GM12878 (cell line): ENCODE data around the gene CDC42SE2. TPM values are rescaled to one million over a fixed set of nuclear protein-coding genes. Genes with fewer than 3 reads are reported as not detected.

Experiments
- ATAC-seq: fragments of 200-7000 bp; cut with Tn5 transposase; 3 replicates; pipeline ENCODE4 v1.9.1; 2020; ENCODE audit warnings: mild to moderate bottlenecking, moderate library complexity
- BruUV-seq: library from RNA; stranded (reverse); fragments of 400-500 nt; replicated peaks from 2 replicates; lab custom pipeline; 2021; lab: Mats Ljungman, UMichigan
- CTCF ChIA-PET: fragments of 300-600 bp; sonication (Branson Sonifier 250); formaldehyde crosslinking; extraction: SDS; loops from one replicate; lab custom pipeline; 2021; ENCODE audit warnings: inconsistent platforms; lab: Yijun Ruan, JAX
- POLR2A ChIA-PET: fragments of 350-600 bp; formaldehyde crosslinking; extraction: SDS; loops from one replicate; lab custom pipeline; 2021; ENCODE audit warnings: inconsistent platforms; lab: Charles Lee
- RAD21 ChIA-PET: fragments of 300-600 bp; sonication (Branson Sonifier 250); formaldehyde crosslinking; loops from one replicate; lab custom pipeline; 2023; ENCODE audit warnings: antibody characterized with exemption; ENCODE audit not compliant: unreplicated experiment; lab: Charles Lee
- SMC1A ChIA-PET: fragments of 300-600 bp; sonication (Branson Sonifier 250); formaldehyde crosslinking; loops from one replicate; lab custom pipeline; 2023; ENCODE audit not compliant: unreplicated experiment, uncharacterized antibody; lab: Charles Lee
- DNase-seq: peaks from one replicate; pipeline ENCODE4 v3.0.0-alpha.2; 2011; ENCODE audit warnings: low read depth, low spot score
- FAIRE-seq: peaks from 3 replicates; lab custom pipeline; 2011; peaks lifted over from hg19 to GRCh38; lab: Jason Lieb, UNC
- H2AFZ ChIP-seq: 2 replicates; pipeline ENCODE4 v1.6.0; 2011; ENCODE audit warnings: low read depth, low read length, control low read depth; ENCODE audit not compliant: control insufficient read depth
- H3K27ac ChIP-seq: 2 replicates; pipeline ENCODE4 v1.5.1; 2011; ENCODE audit warnings: control low read depth; ENCODE audit not compliant: control insufficient read depth, insufficient read depth
- H3K27me3 ChIP-seq, 2 experiments: replicated peaks in 1 of 2; 2 replicates each; pipeline versions ENCODE4 v1.6.0 to v1.6.1; 2011; ENCODE audit warnings: low read length in 1 of 2; ENCODE audit not compliant: control insufficient read depth in 2 of 2, insufficient read depth in 2 of 2
- H3K36me3 ChIP-seq, 2 experiments: 2 replicates each; pipeline ENCODE4 v1.5.1; 2011; ENCODE audit warnings: low read length in 1 of 2; ENCODE audit not compliant: control insufficient read depth in 2 of 2, insufficient read depth in 2 of 2
- H3K4me1 ChIP-seq: 2 replicates; pipeline ENCODE4 v1.6.1; 2011; ENCODE audit warnings: mild to moderate bottlenecking, low read length, moderate library complexity, mixed read lengths; ENCODE audit not compliant: control insufficient read depth, insufficient read depth
- H3K4me2 ChIP-seq: 2 replicates; pipeline ENCODE4 v1.6.0; 2011; ENCODE audit warnings: control low read depth; ENCODE audit not compliant: control insufficient read depth, insufficient read depth
- H3K4me3 ChIP-seq: fragments of 200-600 bp; sonication (generic); 2 replicates; pipeline ENCODE4 v1.5.1; 2016
- H3K79me2 ChIP-seq: 2 replicates; pipeline ENCODE4 v1.6.0; 2011; ENCODE audit warnings: low read length; ENCODE audit not compliant: control insufficient read depth, insufficient read depth
- H3K9ac ChIP-seq: 2 replicates; pipeline ENCODE4 v1.8.0; 2011; ENCODE audit warnings: low read length, control low read depth, mixed read lengths; ENCODE audit not compliant: control insufficient read depth, insufficient read depth
- H3K9me3 ChIP-seq: replicated peaks from 3 replicates; pipeline ENCODE4 v1.5.1; 2011; ENCODE audit warnings: mild to moderate bottlenecking, low read length; ENCODE audit not compliant: control insufficient read depth, insufficient read depth
- H4K20me1 ChIP-seq: 2 replicates; pipeline ENCODE4 v1.6.0; 2011; ENCODE audit not compliant: control insufficient read depth, insufficient read depth
- BHLHE40 ChIP-seq, 2 experiments: fragments of 450-650 bp in 1 of 2; IDR thresholded peaks; 2 replicates each; pipeline ENCODE4 v1.6.1; 2011 to 2017; ENCODE audit warnings: low read depth in 2 of 2, borderline replicate concordance in 1 of 2, improper control_type of control experiment in 1 of 2, low read length in 1 of 2, mild to moderate bottlenecking in 1 of 2
- CREM ChIP-seq: IDR thresholded peaks from 2 replicates; pipeline ENCODE4 v1.6.1; 2014; ENCODE audit warnings: antibody characterized with exemption, low read depth
- HCFC1 ChIP-seq: fragments of 150-350 bp; IDR thresholded peaks from 2 replicates; pipeline ENCODE4 v1.6.1; 2014; ENCODE audit warnings: low read length
- POU2F2 ChIP-seq: IDR thresholded peaks from 3 replicates; pipeline ENCODE4 v1.6.1; 2011; ENCODE audit warnings: low read depth, mild to moderate bottlenecking, low read length, borderline replicate concordance
- RUNX3 ChIP-seq: IDR thresholded peaks from 2 replicates; pipeline ENCODE4 v1.6.1; 2012; ENCODE audit warnings: low read length, inconsistent platforms
- SIX5 ChIP-seq: IDR thresholded peaks from 2 replicates; pipeline ENCODE4 v1.6.1; 2011; ENCODE audit warnings: mild to moderate bottlenecking, low read depth, low read length, moderate library complexity; ENCODE audit not compliant: severe bottlenecking
- SREBF2 ChIP-seq: IDR thresholded peaks from 2 replicates; pipeline ENCODE4 v1.6.1; 2012; ENCODE audit warnings: mild to moderate bottlenecking, low read length
- YY1 ChIP-seq: IDR thresholded peaks from 2 replicates; pipeline ENCODE4 v1.6.1; 2011; ENCODE audit warnings: low read depth, mild to moderate bottlenecking, low read length
- WGBS: methylation state at CpG from one replicate; pipeline ENCODE4 v1.1.6; 2016; ENCODE audit warnings: low lambda C conversion rate; ENCODE audit not compliant: insufficient replicate concordance, insufficient coverage; ENCODE audit errors: missing lambda C conversion rate; 5-methylcytosine and 5-hydroxymethylcytosine counted together
- in situ Hi-C: fragments of 300-500 bp; cut with MboI; formaldehyde crosslinking; loops from 9 replicates; pipeline ENCODE4 v1.14.3; 2018; ENCODE audit warnings: mixed read lengths
- intact Hi-C: fragments of 100-400 bp; cut with micrococcal nuclease; formaldehyde crosslinking; loops from one replicate; pipeline ENCODE4 v1.14.2; 2022; ENCODE audit not compliant: unreplicated experiment
- polyA plus RNA-seq, 11 experiments: library from polyadenylated mRNA; depleted of rRNA in 4 of 11; unstranded in 6 of 11; stranded (reverse) in 5 of 11; fragments of >200 nt; fragmentation: Nextera tagmentation in 4 of 11; fragmentation: Illumina TruSeq in 1 of 11; extraction: Ambion mirVana in 4 of 11; extraction: Trizol in 1 of 11; gene quantifications; 1 replicate in 1 of 11; 2 replicates in 10 of 11; pipeline versions ENCODE4 v1.2.1 to v1.2.3, GENCODE V29; 2011 to 2016; ENCODE audit warnings: inconsistent platforms in 2 of 11, missing spikeins in 2 of 11, low read depth in 1 of 11
- total RNA-seq, 4 experiments: library from RNA; depleted of rRNA in 3 of 4; stranded (reverse); fragments of >200 nt in 3 of 4; fragmentation: Illumina TruSeq in 1 of 4; extraction: Trizol in 1 of 4; gene quantifications; 2 replicates each; pipeline versions ENCODE4 v1.2.1 to v1.2.3, GENCODE V29; 2013 to 2021
- TF ChIP-seq, protein P1 (sequence below): fragments of 450-650 bp; IDR thresholded peaks from 2 replicates; pipeline ENCODE4 v1.6.1; 2017; ENCODE audit warnings: low read depth, mild to moderate bottlenecking, moderate library complexity
- TF ChIP-seq, protein P2 (sequence below): fragments of 450-650 bp; IDR thresholded peaks from 2 replicates; pipeline ENCODE4 v1.6.1; 2016; ENCODE audit warnings: mild to moderate bottlenecking
- TF ChIP-seq, protein P3 (sequence below): fragments of 450-650 bp; IDR thresholded peaks from 2 replicates; pipeline ENCODE4 v1.6.1; 2016; ENCODE audit warnings: mild to moderate bottlenecking

The CDC42SE2 gene
- total and polyA plus RNA-seq, 10 of the 15 experiments (the other 5 are each of a cell fraction or from before 2014, with no cell fraction given): 57.0 to 148 (median 80.3) TPM

DNA sequence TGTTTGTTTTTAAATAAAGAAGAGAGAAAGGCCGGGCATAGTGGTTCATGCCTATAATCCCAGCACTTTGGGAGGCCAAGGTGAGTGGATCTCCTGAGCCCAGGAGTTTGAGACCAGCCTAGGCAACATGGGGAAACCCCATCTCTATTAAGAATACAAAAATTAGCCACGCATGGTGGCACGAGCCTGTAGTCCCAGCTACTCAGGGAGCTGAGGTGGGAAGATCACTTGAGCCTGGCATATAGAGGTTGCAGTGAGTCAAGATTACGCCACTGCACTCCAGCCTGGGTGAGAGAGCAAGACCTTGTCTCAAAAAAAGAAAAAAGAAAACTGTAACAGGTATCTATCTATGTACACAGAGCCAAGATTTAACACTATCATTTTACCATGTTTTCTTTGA is 34.2 kb upstream of the CDC42SE2 start:
- peak overlapping the region; percentile 77 for H3K4me2 ChIP-seq
- SMC1A ChIA-PET: interaction anchor here (1.1 to 26.7 kb wide), 8 partner anchors 9 to 165 kb away, joined by 3 to 1218 read pairs (median 4); partner anchors contain the start of gene CDC42SE2
- H3K4me3 ChIP-seq: no peak overlapping the region
- CTCF ChIA-PET: interaction anchor here (1.0 to 1.6 kb wide), 4 partner anchors 19 to 1007 kb away, joined by 3 to 6 read pairs (median 4); no protein-coding TSS in a partner anchor
- in situ Hi-C loops (no loop called here), intact Hi-C loops (no loop called here)
- no TSS peak for BruUV-seq
- TF ChIP-seq BHLHE40 (IDR thresholded peaks at IDR 0.05; ENCODE audit: borderline replicate concordance in 1 of 2, low read depth in 2 of 2, low read length in 1 of 2): peak in 1 of 2 experiments; percentile 15; a peak in 1 of 4 replicates
- no peak for TF ChIP-seq SREBF2
- peaks cover 0 to 7% of the 10 kb centered on the region in 2 experiments; a peak in 2 of 4 replicates for H3K36me3 ChIP-seq
- 17% methylated on average over 4 of the region's 4 CpGs for WGBS
- ATAC-seq (no peak; the same call in 1 of the 3 replicates), FAIRE-seq (no peak), DNase-seq (no peak)
- peaks cover 20% of the 10 kb centered on the region for H3K4me1 ChIP-seq
- H3K9me3 ChIP-seq: no peaks in the 10 kb centered on the region
- H3K9ac ChIP-seq: no peak overlapping the region
- H3K79me2 ChIP-seq: peaks cover 40% of the 10 kb centered on the region
- H4K20me1 ChIP-seq: no peaks in the 10 kb centered on the region
- H3K27me3 ChIP-seq: no peaks in the 10 kb centered on the region
- peak overlapping the region; percentile 27; the same call in 1 of the 2 replicates for H3K27ac ChIP-seq
- no peak overlapping the region for H2AFZ ChIP-seq
- POLR2A ChIA-PET: interaction anchor here (0.9 to 12.7 kb wide), 7 partner anchors 8 to 37 kb away, joined by 3 to 141 read pairs (median 3); no protein-coding TSS in a partner anchor
- RAD21 ChIA-PET: interaction anchor here (1.3 to 2.4 kb wide), 6 partner anchors 15 to 66 kb away, joined by 3 to 11 read pairs (median 5); no protein-coding TSS in a partner anchor

DNA sequence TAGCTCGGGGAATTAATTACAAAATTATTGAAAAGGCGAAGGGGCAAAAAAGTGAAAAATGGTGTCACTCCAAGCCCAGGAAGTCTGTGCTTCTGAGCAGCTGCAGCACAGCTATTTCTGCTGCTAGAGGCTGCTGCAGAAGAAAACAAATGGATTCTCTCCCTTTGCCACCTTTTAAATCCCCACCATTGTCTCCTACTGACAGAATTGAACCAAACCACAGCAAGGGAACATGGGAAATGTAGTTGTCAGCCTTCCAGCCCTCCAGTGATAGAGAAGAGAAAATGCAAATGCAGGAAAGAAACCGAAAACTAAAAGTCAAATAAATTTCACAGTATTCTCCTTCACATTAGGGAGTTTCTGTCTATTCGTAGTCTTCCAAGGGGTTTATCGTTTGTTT is 33.4 kb upstream of the CDC42SE2 start:
- peak; percentile 89 for ATAC-seq
- POLR2A ChIA-PET: interaction anchor here (0.7 to 12.7 kb wide), 3 partner anchors 8 to 22 kb away, joined by 3 to 141 read pairs (median 3); no protein-coding TSS in a partner anchor
- CTCF ChIA-PET: interaction anchor here (1.0 to 1.1 kb wide), 3 partner anchors 20 to 1007 kb away, joined by 3 to 4 read pairs (median 3); no protein-coding TSS in a partner anchor
- TF ChIP-seq SIX5: peak; percentile 75
- TF ChIP-seq POU2F2: peak; percentile 91; the same call in 2 of the 3 replicates
- TF ChIP-seq HCFC1: peak; percentile 74
- TF ChIP-seq, protein P1, sequence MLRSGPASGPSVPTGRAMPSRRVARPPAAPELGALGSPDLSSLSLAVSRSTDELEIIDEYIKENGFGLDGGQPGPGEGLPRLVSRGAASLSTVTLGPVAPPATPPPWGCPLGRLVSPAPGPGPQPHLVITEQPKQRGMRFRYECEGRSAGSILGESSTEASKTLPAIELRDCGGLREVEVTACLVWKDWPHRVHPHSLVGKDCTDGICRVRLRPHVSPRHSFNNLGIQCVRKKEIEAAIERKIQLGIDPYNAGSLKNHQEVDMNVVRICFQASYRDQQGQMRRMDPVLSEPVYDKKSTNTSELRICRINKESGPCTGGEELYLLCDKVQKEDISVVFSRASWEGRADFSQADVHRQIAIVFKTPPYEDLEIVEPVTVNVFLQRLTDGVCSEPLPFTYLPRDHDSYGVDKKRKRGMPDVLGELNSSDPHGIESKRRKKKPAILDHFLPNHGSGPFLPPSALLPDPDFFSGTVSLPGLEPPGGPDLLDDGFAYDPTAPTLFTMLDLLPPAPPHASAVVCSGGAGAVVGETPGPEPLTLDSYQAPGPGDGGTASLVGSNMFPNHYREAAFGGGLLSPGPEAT: peak; percentile 48; the same call in 1 of the 2 replicates
- TF ChIP-seq, protein P2, sequence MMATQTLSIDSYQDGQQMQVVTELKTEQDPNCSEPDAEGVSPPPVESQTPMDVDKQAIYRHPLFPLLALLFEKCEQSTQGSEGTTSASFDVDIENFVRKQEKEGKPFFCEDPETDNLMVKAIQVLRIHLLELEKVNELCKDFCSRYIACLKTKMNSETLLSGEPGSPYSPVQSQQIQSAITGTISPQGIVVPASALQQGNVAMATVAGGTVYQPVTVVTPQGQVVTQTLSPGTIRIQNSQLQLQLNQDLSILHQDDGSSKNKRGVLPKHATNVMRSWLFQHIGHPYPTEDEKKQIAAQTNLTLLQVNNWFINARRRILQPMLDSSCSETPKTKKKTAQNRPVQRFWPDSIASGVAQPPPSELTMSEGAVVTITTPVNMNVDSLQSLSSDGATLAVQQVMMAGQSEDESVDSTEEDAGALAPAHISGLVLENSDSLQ: 0 out of 2 replicates have a peak, but pooled peaks have one; percentile 14
- peak; percentile 73 for TF ChIP-seq YY1
- peak; percentile 14; the same call in 1 of the 2 replicates for TF ChIP-seq CREM
- TF ChIP-seq, protein P3, sequence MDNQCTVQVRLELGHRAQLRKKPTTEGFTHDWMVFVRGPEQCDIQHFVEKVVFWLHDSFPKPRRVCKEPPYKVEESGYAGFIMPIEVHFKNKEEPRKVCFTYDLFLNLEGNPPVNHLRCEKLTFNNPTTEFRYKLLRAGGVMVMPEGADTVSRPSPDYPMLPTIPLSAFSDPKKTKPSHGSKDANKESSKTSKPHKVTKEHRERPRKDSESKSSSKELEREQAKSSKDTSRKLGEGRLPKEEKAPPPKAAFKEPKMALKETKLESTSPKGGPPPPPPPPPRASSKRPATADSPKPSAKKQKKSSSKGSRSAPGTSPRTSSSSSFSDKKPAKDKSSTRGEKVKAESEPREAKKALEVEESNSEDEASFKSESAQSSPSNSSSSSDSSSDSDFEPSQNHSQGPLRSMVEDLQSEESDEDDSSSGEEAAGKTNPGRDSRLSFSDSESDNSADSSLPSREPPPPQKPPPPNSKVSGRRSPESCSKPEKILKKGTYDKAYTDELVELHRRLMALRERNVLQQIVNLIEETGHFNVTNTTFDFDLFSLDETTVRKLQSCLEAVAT: no peak
- peak; percentile 87 for TF ChIP-seq RUNX3

More for the DNA sequence above, 33.4 kb upstream of the CDC42SE2 start:
- Histone ChIP-seq H2AFZ (peak overlapping the region; percentile 16; the same call in 1 of the 2 replicates), H3K4me1 (peaks cover 14% of the 10 kb centered on the region; the same call in 1 of the 2 replicates), H3K27me3 (no peaks in the 10 kb centered on the region), H3K36me3 (peaks cover 0 to 9% of the 10 kb centered on the region in 2 experiments; a peak in 2 of 4 replicates), H3K27ac (peak overlapping the region; percentile 38), H3K9ac (no peak overlapping the region), H4K20me1 (no peaks in the 10 kb centered on the region), H3K4me3 (peak overlapping the region; percentile 6), H3K9me3 (no peaks in the 10 kb centered on the region), H3K79me2 (peaks cover 34% of the 10 kb centered on the region), H3K4me2 (peak overlapping the region; percentile 77)
- WGBS: 20% methylated on average over 5 of the region's 5 CpGs
- RAD21 ChIA-PET: interaction anchor here (0.9 to 2.4 kb wide), 5 partner anchors 15 to 67 kb away, joined by 3 to 11 read pairs (median 5); no protein-coding TSS in a partner anchor
- DNase-seq: no peak
- intact Hi-C loops (no loop called here), in situ Hi-C loops (no loop called here)
- BruUV-seq: TSS peak; percentile 10
- SMC1A ChIA-PET: interaction anchor here (1.1 to 26.7 kb wide), 6 partner anchors 8 to 165 kb away, joined by 3 to 1218 read pairs (median 4); partner anchors contain the start of gene CDC42SE2
- FAIRE-seq: no peak
